Liver (tissue), 9 donors: ENCODE data around the gene FBXO10. TPM values are rescaled to one million over a fixed set of nuclear protein-coding genes. Genes with fewer than 3 reads are reported as not detected.

Experiments
- DNase-seq: peaks from one replicate; pipeline ENCODE4 v3.0.0-alpha.2; 2017; ENCODE audit warnings: low spot score
- H3K27ac ChIP-seq, 2 donors: one replicate each; pipeline ENCODE4 v1.7.0; 2013; ENCODE audit warnings: inconsistent platforms in 2 of 2, low read length in 2 of 2, control low read depth in 1 of 2, low read depth in 1 of 2, mild to moderate bottlenecking in 1 of 2
- H3K27me3 ChIP-seq, 4 donors: one replicate each; pipeline versions ENCODE4 v1.6.1 to v1.7.0; 2013; ENCODE audit warnings: low read length in 3 of 4, inconsistent platforms in 1 of 4, mild to moderate bottlenecking in 1 of 4, moderate library complexity in 1 of 4; ENCODE audit not compliant: control insufficient read depth in 4 of 4, insufficient read depth in 4 of 4
- H3K36me3 ChIP-seq, 4 donors: one replicate each; pipeline versions ENCODE4 v1.6.1 to v1.7.0; 2013; ENCODE audit warnings: low read length in 3 of 4, mild to moderate bottlenecking in 3 of 4, low read depth in 1 of 4, moderate library complexity in 1 of 4; ENCODE audit not compliant: control insufficient read depth in 4 of 4, insufficient read depth in 3 of 4
- H3K4me1 ChIP-seq, 4 donors: one replicate each; pipeline versions ENCODE4 v1.6.1 to v1.7.0; 2013; ENCODE audit warnings: low read length in 3 of 4, mild to moderate bottlenecking in 3 of 4, moderate library complexity in 1 of 4; ENCODE audit not compliant: control insufficient read depth in 4 of 4, insufficient read depth in 4 of 4
- H3K4me3 ChIP-seq, 3 donors: one replicate each; pipeline versions ENCODE4 v1.6.1 to v1.7.0; 2013; ENCODE audit warnings: low read length in 3 of 3, control low read depth in 1 of 3, low read depth in 1 of 3, mild to moderate bottlenecking in 1 of 3
- H3K9ac ChIP-seq, 2 donors: one replicate each; pipeline ENCODE4 v1.7.0; 2013; ENCODE audit warnings: low read length in 2 of 2, mild to moderate bottlenecking in 2 of 2, moderate library complexity in 2 of 2, control low read depth in 1 of 2, low read depth in 1 of 2
- H3K9me3 ChIP-seq, 4 donors: one replicate each; pipeline versions ENCODE4 v1.6.1 to v1.7.0; 2013; ENCODE audit warnings: low read length in 3 of 4; ENCODE audit not compliant: control insufficient read depth in 4 of 4
- EGR1 ChIP-seq, 2 donors: IDR thresholded peaks; 2 replicates each; pipeline ENCODE4 v1.6.1; 2016 to 2018; ENCODE audit warnings: antibody characterized with exemption in 2 of 2, low read depth in 2 of 2
- FOXA2 ChIP-seq: IDR thresholded peaks from 2 replicates; pipeline ENCODE4 v1.6.1; 2016; ENCODE audit warnings: antibody characterized with exemption
- HNF4A ChIP-seq, 2 donors: conservative IDR thresholded peaks; 2 replicates each; pipeline ENCODE4 v1.6.1; 2016; ENCODE audit warnings: antibody characterized with exemption in 2 of 2, mild to moderate bottlenecking in 2 of 2
- HNF4G ChIP-seq: IDR thresholded peaks from 2 replicates; pipeline ENCODE4 v1.6.1; 2016; ENCODE audit warnings: antibody characterized with exemption
- RAD21 ChIP-seq, 2 donors: IDR thresholded peaks; 2 replicates each; pipeline ENCODE4 v1.6.1; 2016; ENCODE audit warnings: antibody characterized with exemption in 2 of 2, mild to moderate bottlenecking in 2 of 2
- RXRA ChIP-seq, 2 donors: IDR thresholded peaks; 2 replicates each; pipeline ENCODE4 v1.6.1; 2017 to 2018; ENCODE audit warnings: antibody characterized with exemption in 2 of 2, mild to moderate bottlenecking in 1 of 2
- TAF1 ChIP-seq: conservative IDR thresholded peaks from 2 replicates; pipeline ENCODE4 v1.6.1; 2016; ENCODE audit warnings: antibody characterized with exemption, mild to moderate bottlenecking
- YY1 ChIP-seq: IDR thresholded peaks from 2 replicates; pipeline ENCODE4 v1.6.1; 2016; ENCODE audit warnings: antibody characterized with exemption, mild to moderate bottlenecking
- ZBTB33 ChIP-seq: IDR thresholded peaks from 2 replicates; pipeline ENCODE4 v1.6.1; 2016; ENCODE audit warnings: antibody characterized with exemption
- WGBS: extraction: QIAGEN DNeasy Blood & Tissue Kit; methylation state at CpG from one replicate; pipeline ENCODE4 v1.1.7; 2013; 5-methylcytosine and 5-hydroxymethylcytosine counted together
- polyA plus RNA-seq, 2 donors: library from polyadenylated mRNA; stranded (reverse) in 1 of 2; unstranded in 1 of 2; fragments of 200-250 nt in 1 of 2; fragments of >200 nt in 1 of 2; fragmentation: Nextera tagmentation in 1 of 2; extraction: Ambion mirVana in 1 of 2; gene quantifications; one replicate each; pipeline versions ENCODE4 v1.2.1 to v1.2.3, GENCODE V29; 2013 to 2015
- total RNA-seq, 2 donors: library from RNA; depleted of rRNA; stranded (reverse); fragments of >200 nt; gene quantifications; one replicate each; pipeline ENCODE4 v1.2.3, GENCODE V29; 2014
- TF ChIP-seq, protein P1 (sequence below): IDR thresholded peaks from 2 replicates; pipeline ENCODE4 v1.6.1; 2016; ENCODE audit warnings: antibody characterized with exemption
- TF ChIP-seq, protein P2 (sequence below): IDR thresholded peaks from 2 replicates; pipeline ENCODE4 v1.6.1; 2016; ENCODE audit warnings: antibody characterized with exemption
- donor health status: healthy.
- donor health status: healthy.
- donor health status: healthy.
- donor health status: healthy.
- donor health status: healthy.

Gene FBXO10
- total and polyA plus RNA-seq, 4 donors = 1.3 to 5.5 (median 4.1) TPM

DNA sequence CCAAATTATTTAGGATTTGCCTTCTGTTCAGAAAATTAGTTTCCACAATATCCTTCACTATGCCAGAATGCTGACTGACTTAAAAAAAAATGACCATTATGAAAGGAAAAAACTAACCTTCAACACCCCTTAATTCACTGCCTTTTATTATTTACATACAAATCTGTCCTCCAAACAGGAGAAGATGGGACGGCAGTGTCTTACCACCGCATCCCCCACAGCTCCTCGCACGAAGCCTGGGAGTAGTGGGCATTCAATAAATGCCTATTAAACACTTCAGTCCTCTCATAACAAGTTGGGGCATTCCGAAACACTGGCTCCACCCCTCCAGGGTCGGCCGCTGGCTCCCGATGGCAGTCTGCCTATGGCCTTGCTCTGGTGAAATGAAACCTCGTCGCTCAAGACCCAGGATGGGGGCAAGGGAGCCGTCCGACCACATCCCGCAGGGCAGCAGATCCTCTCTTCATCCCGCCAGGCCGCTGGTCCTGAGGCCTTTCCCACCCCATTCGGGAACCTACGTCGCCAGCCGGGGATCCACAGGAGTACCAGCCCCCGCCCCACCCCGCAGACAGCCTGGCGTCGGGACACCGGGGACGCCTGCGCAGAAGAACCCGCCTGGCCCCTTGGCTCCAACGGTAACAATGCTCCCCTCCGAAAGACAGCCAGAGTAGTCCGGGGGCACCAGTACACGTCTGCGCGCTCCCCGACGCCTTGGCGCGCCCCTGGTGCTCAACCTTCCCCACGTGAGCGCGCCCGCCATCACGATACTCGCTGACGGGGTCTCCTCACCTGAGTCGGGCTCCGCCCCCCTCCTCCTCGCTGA, 111.5 kb downstream of the FBXO10 start:
- H3K36me3 ChIP-seq = no peaks in the 10 kb centered on the region
- H3K9me3 ChIP-seq = no peaks in the 10 kb centered on the region
- H3K9ac ChIP-seq = peak overlapping the region; percentile 89 to 93
- TF ChIP-seq EGR1 (IDR thresholded peaks at IDR 0.05; ENCODE audit: low read depth in 2 of 2) (no peak), ZBTB33 (no peak), TAF1 (peak; percentile 40), RAD21 (IDR thresholded peaks at IDR 0.05) (no peak), RXRA (IDR thresholded peaks at IDR 0.05) (peak in 1 of 2 donors; percentile 23), FOXA2 (no peak), HNF4A (conservative IDR thresholded peaks at IDR 0.05) (no peak), YY1 (no peak)
- TF ChIP-seq, protein P1, sequence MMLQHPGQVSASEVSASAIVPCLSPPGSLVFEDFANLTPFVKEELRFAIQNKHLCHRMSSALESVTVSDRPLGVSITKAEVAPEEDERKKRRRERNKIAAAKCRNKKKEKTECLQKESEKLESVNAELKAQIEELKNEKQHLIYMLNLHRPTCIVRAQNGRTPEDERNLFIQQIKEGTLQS = no peak
- TF ChIP-seq, protein P2, sequence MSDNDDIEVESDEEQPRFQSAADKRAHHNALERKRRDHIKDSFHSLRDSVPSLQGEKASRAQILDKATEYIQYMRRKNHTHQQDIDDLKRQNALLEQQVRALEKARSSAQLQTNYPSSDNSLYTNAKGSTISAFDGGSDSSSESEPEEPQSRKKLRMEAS = no peak
- under 1% methylated on average over 47 of the region's 47 CpGs for WGBS
- H3K4me1 ChIP-seq = peaks cover 17 to 36% (median 23%) of the 10 kb centered on the region in 4 donors
- H3K4me3 ChIP-seq = peak overlapping the region; percentile 64 to 97 (median 92)
- DNase-seq = peak; percentile 75
- peak overlapping the region; percentile 87 to 97 for H3K27ac ChIP-seq
- H3K27me3 ChIP-seq = no peaks in the 10 kb centered on the region

- Histone ChIP-seq H3K27me3 (no peaks in the 10 kb centered on the region), H3K9me3 (no peaks in the 10 kb centered on the region), H3K36me3 (no peaks in the 10 kb centered on the region), H3K4me3 (peak overlapping the region in 2 of 3 donors; percentile 64 to 92), H3K9ac (peak overlapping the region; percentile 89 to 93), H3K4me1 (peaks cover 17 to 36% (median 23%) of the 10 kb centered on the region in 4 donors), H3K27ac (peak overlapping the region; percentile 87 to 97)
- DNase-seq = no peak
- WGBS = 27% methylated on average over 3 of the region's 3 CpGs
- TF ChIP-seq HNF4G = no peak
- no peak for TF ChIP-seq TAF1
- TF ChIP-seq YY1 = no peak
- TF ChIP-seq RXRA (IDR thresholded peaks at IDR 0.05) = no peak
- TF ChIP-seq ZBTB33 = no peak
Measured at GRCh38 chr9:37464006-37464405, 112.2 kb downstream of the FBXO10 start.

Other genes with a start within 250 kb of the FBXO10 start
- gene GRHPR, start 153.7 kb downstream of the FBXO10 start, total RNA-seq = 100 to 1,000 TPM; 125 to 524 TPM
- gene GRHPR, start 153.7 kb downstream of the FBXO10 start, polyA plus RNA-seq = 100 to 1,000 TPM; 197 to 391 TPM
- gene ZBTB5, start 110.9 kb downstream of the FBXO10 start, total RNA-seq = 1 to 10 TPM; 9.3 to 9.4 TPM
- gene ZBTB5, start 110.9 kb downstream of the FBXO10 start, polyA plus RNA-seq = 1 to 10 TPM; 2.4 to 3.6 TPM
- 10 to 100 TPM; 15.5 to 25.5 TPM for gene POLR1E, start 90.4 kb downstream of the FBXO10 start, total RNA-seq
- gene POLR1E, start 90.4 kb downstream of the FBXO10 start, polyA plus RNA-seq = 10 to 100 TPM in 1 of 2 donors, 1 to 10 TPM in 1; 4.9 to 13.3 TPM
- gene TOMM5, start 16.2 kb upstream of the FBXO10 start, total RNA-seq = 10 to 100 TPM; 43.0 to 77.7 TPM
- 100 to 1,000 TPM in 1 of 2 donors, 10 to 100 TPM in 1; 66.1 to 107 TPM for gene TOMM5, start 16.2 kb upstream of the FBXO10 start, polyA plus RNA-seq
- gene FRMPD1, start 74.6 kb upstream of the FBXO10 start, total RNA-seq = 1 to 10 TPM in 1 of 2 donors, under 1 TPM in 1; 0.09 to 1.8 TPM
- gene FRMPD1, start 74.6 kb upstream of the FBXO10 start, polyA plus RNA-seq = under 1 TPM; 0.06 to 0.25 TPM
- gene TRMT10B, start 177.4 kb upstream of the FBXO10 start, total RNA-seq = 1 to 10 TPM; 2.0 to 2.1 TPM
- gene TRMT10B, start 177.4 kb upstream of the FBXO10 start, polyA plus RNA-seq = 1 to 10 TPM; 1.9 to 3.9 TPM
- gene EXOSC3, start 208.7 kb upstream of the FBXO10 start, total RNA-seq = 10 to 100 TPM; 19.9 to 27.7 TPM
- gene EXOSC3, start 208.7 kb upstream of the FBXO10 start, polyA plus RNA-seq = 10 to 100 TPM; 16.2 to 19.2 TPM
- gene DCAF10, start 224.4 kb upstream of the FBXO10 start, total RNA-seq = 10 to 100 TPM; 20.8 to 22.2 TPM
- 1 to 10 TPM; 9.7 TPM for gene DCAF10, start 224.4 kb upstream of the FBXO10 start, polyA plus RNA-seq